ENCODE data around the gene IPPK. TPM values are rescaled to one million over a fixed set of nuclear protein-coding genes. Genes with fewer than 3 reads are reported as not detected.

Gene IPPK
- polyA plus RNA-seq, 3 donors = 12.9 to 13.3 (median 13.3) TPM

- DNase-seq (ENCODE audit: low read depth in 3 of 3, low spot score in 2 of 3) = no peak
Observed at GRCh38 chr9:92658611-92659010, 11.3 kb downstream of the IPPK start.

- DNase-seq (ENCODE audit: low read depth in 3 of 3, low spot score in 2 of 3) = no peak
Observed at GRCh38 chr9:92658176-92658575, 11.8 kb downstream of the IPPK start.

- no peak for DNase-seq (ENCODE audit: low read depth in 3 of 3, low spot score in 2 of 3)
Observed at GRCh38 chr9:92657296-92658094, 12.4 kb downstream of the IPPK start.

GRCh38 chr9:92656537-92656925 is 13.4 kb downstream of the IPPK start:
- no peak for DNase-seq (ENCODE audit: low read depth in 3 of 3, low spot score in 2 of 3)

GRCh38 chr9:92655896-92656536 is 13.9 kb downstream of the IPPK start:
- no peak for DNase-seq (ENCODE audit: low read depth in 3 of 3, low spot score in 2 of 3)

GRCh38 chr9:92655366-92655765 is 14.6 kb downstream of the IPPK start:
- no peak for DNase-seq (ENCODE audit: low read depth in 3 of 3, low spot score in 2 of 3)

- no peak for DNase-seq (ENCODE audit: low read depth in 3 of 3, low spot score in 2 of 3)
Observed at GRCh38 chr9:92654481-92655301, 15.2 kb downstream of the IPPK start.

- no peak for DNase-seq (ENCODE audit: low read depth in 3 of 3, low spot score in 2 of 3)
Observed at GRCh38 chr9:92652461-92652860, 17.5 kb downstream of the IPPK start.

GRCh38 chr9:92650839-92651621 is 18.9 kb downstream of the IPPK start:
- DNase-seq (ENCODE audit: low read depth in 3 of 3, low spot score in 2 of 3) = no peak

GRCh38 chr9:92650296-92650695 is 19.6 kb downstream of the IPPK start:
- DNase-seq (ENCODE audit: low read depth in 3 of 3, low spot score in 2 of 3) = no peak

GRCh38 chr9:92649007-92649406 is 20.9 kb downstream of the IPPK start:
- no peak for DNase-seq (ENCODE audit: low read depth in 3 of 3, low spot score in 2 of 3)

- DNase-seq (ENCODE audit: low read depth in 3 of 3, low spot score in 2 of 3) = no peak
Observed at GRCh38 chr9:92648474-92648971, 21.4 kb downstream of the IPPK start.

- no peak for DNase-seq (ENCODE audit: low read depth in 3 of 3, low spot score in 2 of 3)
Observed at GRCh38 chr9:92647671-92648473, 22.1 kb downstream of the IPPK start.

GRCh38 chr9:92645041-92645440 is 24.9 kb downstream of the IPPK start:
- no peak for DNase-seq (ENCODE audit: low read depth in 3 of 3, low spot score in 2 of 3)

- DNase-seq (ENCODE audit: low read depth in 3 of 3, low spot score in 2 of 3) = no peak
Observed at GRCh38 chr9:92644278-92644677, 25.7 kb downstream of the IPPK start.

GRCh38 chr9:92642564-92642963 is 27.4 kb downstream of the IPPK start:
- DNase-seq (ENCODE audit: low read depth in 3 of 3, low spot score in 2 of 3) = no peak

GRCh38 chr9:92642041-92642451 is 27.9 kb downstream of the IPPK start:
- no peak for DNase-seq (ENCODE audit: low read depth in 3 of 3, low spot score in 2 of 3)

GRCh38 chr9:92641092-92641809 is 28.7 kb downstream of the IPPK start:
- DNase-seq (ENCODE audit: low read depth in 3 of 3, low spot score in 2 of 3) = no peak
